Body of pancreas (tissue), 4 donors: ENCODE measurements around the gene NDUFA13. TPM values are rescaled to one million over a fixed set of nuclear protein-coding genes. Genes with fewer than 3 reads are reported as not detected.

Experiments
- ATAC-seq: fragments of 150-250 bp; one replicate; pipeline ENCODE4 v1.9.1; 2016
- DNase-seq, 4 donors: peaks; one replicate each; pipeline ENCODE4 v3.0.0-alpha.2; 2019
- H3K27ac ChIP-seq, 4 donors: fragments of 200-600 bp; sonication (generic); 1 replicate in 3 of 4; 2 replicates in 1 of 4; pipeline versions ENCODE4 v1.5.1 to v1.6.1; 2016 to 2019; ENCODE audit warnings: mild to moderate bottlenecking in 1 of 4, mixed read lengths in 1 of 4, moderate library complexity in 1 of 4
- H3K27me3 ChIP-seq, 2 donors: fragments of 200-600 bp; sonication (generic); one replicate each; pipeline ENCODE4 v1.6.0; 2016; ENCODE audit warnings: mild to moderate bottlenecking in 1 of 2
- H3K36me3 ChIP-seq, 2 donors: fragments of 200-600 bp; sonication (generic); replicated peaks in 1 of 2; 2 replicates each; pipeline ENCODE4 v1.5.1; 2016; ENCODE audit warnings: low read depth in 2 of 2; ENCODE audit not compliant: insufficient read depth in 1 of 2
- H3K4me1 ChIP-seq: fragments of 200-600 bp; sonication (generic); one replicate; pipeline ENCODE4 v1.6.0; 2016
- H3K4me3 ChIP-seq, 2 donors: fragments of 200-600 bp; sonication (generic); 1 replicate in 1 of 2; 2 replicates in 1 of 2; pipeline ENCODE4 v1.5.1; 2016 to 2019
- H3K9me3 ChIP-seq, 3 donors: fragments of 200-600 bp; sonication (generic); 1 replicate in 2 of 3; 2 replicates in 1 of 3; pipeline ENCODE4 v1.5.1; 2016
- POLR2A ChIP-seq, 3 donors: fragments of 450-650 bp; IDR thresholded peaks; one replicate each; pipeline ENCODE4 v1.6.1; 2016; ENCODE audit warnings: antibody characterized with exemption in 3 of 3, mild to moderate bottlenecking in 2 of 3
- WGBS, 2 donors: methylation state at CpG; one replicate each; pipeline ENCODE4 v1.1.5; 2017; 5-methylcytosine and 5-hydroxymethylcytosine counted together
- intact Hi-C: fragments of 100-400 bp; cut with DNase I; formaldehyde crosslinking; loops from one replicate; pipeline ENCODE4 v1.15.1; 2023
- total RNA-seq, 2 donors: library from RNA; depleted of rRNA; stranded (reverse); fragments of >200 nt; gene quantifications; one replicate each; pipeline ENCODE4 v1.1.0, GENCODE V29; 2016
- TF ChIP-seq, protein P1 (sequence below), 7 experiments: fragments of 450-650 bp in 4 of 7; fragments of 200-600 bp in 3 of 7; sonication (generic) in 3 of 7; IDR thresholded peaks; one replicate each; pipeline ENCODE4 v1.5.1; 2016 to 2019; ENCODE audit warnings: antibody characterized with exemption in 7 of 7

NDUFA13 gene
- total RNA-seq, 2 donors from 2014 or later, result 32.0 to 38.4 TPM

DNA sequence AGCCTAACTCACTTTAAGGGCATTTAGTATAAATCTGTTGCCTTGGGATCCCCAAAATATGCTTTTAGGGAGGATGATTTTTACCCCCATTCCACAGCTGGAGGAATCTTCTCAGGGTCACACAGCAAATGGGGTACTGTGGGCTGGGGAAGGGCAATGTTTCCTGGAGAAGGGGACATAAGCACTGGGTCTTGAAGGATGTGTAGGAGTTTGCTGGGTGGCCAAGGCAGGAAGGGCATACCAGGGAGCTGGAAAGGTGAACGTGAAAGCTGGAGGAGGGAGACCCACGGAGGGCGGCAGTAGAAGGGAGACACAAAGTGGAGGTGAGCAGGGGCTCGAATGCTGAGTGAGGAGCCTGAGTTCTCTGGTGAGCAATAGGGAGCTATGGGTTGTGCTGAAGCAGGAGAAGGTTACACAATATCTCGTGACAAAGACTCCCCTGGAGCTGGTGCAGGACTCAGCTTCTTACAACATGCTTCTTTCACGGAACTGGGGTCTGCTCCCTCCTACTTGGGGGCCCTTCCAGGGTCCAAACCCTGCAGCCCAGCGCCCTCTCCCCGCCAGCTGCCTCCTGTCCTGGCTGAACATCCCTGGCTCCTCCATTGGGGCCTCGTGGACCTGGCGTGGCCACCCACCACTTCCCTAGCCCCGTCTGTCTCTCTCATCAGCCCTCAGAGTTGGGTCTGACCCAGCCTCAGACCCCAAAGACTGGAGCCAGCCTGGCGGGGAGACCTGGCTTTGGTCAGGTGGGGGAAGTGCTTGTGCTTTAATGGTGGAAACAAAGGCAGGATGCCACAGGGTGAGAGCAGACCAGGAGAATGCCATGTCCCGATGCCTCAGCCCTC, 33.1 kb downstream of the NDUFA13 start:
- DNase-seq (no peak), ATAC-seq (no peak)
- Histone ChIP-seq H3K9me3 (no peaks in the 10 kb centered on the region), H3K4me3 (no peak overlapping the region), H3K36me3 (no peaks in the 10 kb centered on the region), H3K27ac (no peak overlapping the region), H3K27me3 (no peaks in the 10 kb centered on the region), H3K4me1 (no peaks in the 10 kb centered on the region)
- 45 to 51% methylated on average over 9 to 13 of the region's 13 CpGs for WGBS, 2 donors
- TF ChIP-seq, protein P1, sequence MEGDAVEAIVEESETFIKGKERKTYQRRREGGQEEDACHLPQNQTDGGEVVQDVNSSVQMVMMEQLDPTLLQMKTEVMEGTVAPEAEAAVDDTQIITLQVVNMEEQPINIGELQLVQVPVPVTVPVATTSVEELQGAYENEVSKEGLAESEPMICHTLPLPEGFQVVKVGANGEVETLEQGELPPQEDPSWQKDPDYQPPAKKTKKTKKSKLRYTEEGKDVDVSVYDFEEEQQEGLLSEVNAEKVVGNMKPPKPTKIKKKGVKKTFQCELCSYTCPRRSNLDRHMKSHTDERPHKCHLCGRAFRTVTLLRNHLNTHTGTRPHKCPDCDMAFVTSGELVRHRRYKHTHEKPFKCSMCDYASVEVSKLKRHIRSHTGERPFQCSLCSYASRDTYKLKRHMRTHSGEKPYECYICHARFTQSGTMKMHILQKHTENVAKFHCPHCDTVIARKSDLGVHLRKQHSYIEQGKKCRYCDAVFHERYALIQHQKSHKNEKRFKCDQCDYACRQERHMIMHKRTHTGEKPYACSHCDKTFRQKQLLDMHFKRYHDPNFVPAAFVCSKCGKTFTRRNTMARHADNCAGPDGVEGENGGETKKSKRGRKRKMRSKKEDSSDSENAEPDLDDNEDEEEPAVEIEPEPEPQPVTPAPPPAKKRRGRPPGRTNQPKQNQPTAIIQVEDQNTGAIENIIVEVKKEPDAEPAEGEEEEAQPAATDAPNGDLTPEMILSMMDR (IDR thresholded peaks at IDR 0.05), result no peak
- no peak for TF ChIP-seq POLR2A (IDR thresholded peaks at IDR 0.05)
- intact Hi-C loops, result no loop called here

DNA sequence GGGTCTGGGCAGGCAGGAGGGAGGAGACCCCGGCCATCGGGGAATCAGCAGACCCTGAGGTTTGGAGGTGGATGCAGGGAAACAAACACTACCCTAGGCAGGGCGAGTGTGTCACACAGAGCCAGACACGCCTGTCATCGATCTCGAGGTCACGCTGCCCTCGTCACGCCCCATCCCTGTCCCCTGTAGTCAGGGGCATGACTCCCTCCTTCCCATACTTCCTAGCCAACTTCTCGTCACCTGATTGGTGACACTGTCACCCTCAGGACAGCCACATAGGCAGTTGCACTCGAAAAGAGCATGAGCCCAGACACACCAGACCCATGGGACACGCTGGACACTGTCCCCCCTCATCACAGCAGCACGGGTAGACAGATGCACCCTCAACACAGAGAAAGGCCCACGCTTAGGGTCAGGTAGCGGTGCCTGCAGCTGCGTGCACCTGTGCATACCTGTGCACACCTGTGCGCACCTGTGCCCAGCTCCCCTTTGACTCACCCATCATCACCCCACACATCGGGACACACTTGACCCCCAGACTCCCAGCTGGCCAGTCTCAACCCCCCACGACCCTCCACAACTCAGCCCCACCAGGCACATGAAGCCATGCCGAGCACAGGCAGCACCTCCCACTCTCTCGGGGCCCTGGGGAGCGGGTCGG, 33.9 kb downstream of the NDUFA13 start:
- ATAC-seq (no peak), DNase-seq (no peak)
- no peak overlapping the region for H3K27ac ChIP-seq
- WGBS, 2 donors, result 47 to 48% methylated on average over 16 to 23 of the region's 23 CpGs
- TF ChIP-seq, protein P1 (IDR thresholded peaks at IDR 0.05), result no peak
- TF ChIP-seq POLR2A (IDR thresholded peaks at IDR 0.05), result no peak
- intact Hi-C loops, result no loop called here
- no peaks in the 10 kb centered on the region for H3K9me3 ChIP-seq
- H3K4me1 ChIP-seq, result no peaks in the 10 kb centered on the region
- no peaks in the 10 kb centered on the region for H3K36me3 ChIP-seq
- no peaks in the 10 kb centered on the region for H3K27me3 ChIP-seq
- no peak overlapping the region for H3K4me3 ChIP-seq

DNA sequence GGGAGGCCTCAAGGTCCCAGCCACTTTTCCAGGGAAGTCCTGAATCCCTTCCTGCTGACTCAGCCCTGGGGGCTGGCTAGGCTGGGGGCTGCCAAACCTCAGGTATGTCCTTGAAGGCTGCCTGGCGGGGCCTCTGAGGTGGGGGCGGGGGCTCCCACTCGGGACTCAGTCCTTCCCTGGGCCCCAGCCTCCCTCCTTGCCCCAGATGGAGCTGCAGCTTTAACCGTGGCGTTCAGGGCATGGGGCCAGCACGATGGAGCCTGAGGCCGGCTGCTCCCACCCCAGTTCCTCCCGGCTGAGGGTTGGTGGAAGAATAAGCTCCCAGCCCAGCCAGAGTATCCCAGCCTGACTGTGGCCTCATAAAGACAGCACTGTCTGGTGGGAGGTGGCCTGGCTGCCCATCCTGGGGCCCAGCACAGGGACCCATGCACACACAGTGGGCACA, 34.5 kb downstream of the NDUFA13 start:
- Histone ChIP-seq H3K9me3 (no peaks in the 10 kb centered on the region), H3K36me3 (no peaks in the 10 kb centered on the region), H3K4me1 (no peaks in the 10 kb centered on the region), H3K4me3 (no peak overlapping the region), H3K27ac (no peak overlapping the region), H3K27me3 (no peaks in the 10 kb centered on the region)
- no peak for TF ChIP-seq POLR2A (IDR thresholded peaks at IDR 0.05)
- TF ChIP-seq, protein P1 (IDR thresholded peaks at IDR 0.05), result no peak
- 35% methylated on average over 8 of the region's 8 CpGs; no CpG with 5 or more reads in 1 of the 2 donors for WGBS, 2 donors
- intact Hi-C loops, result no loop called here
- DNase-seq (no peak), ATAC-seq (no peak)

DNA sequence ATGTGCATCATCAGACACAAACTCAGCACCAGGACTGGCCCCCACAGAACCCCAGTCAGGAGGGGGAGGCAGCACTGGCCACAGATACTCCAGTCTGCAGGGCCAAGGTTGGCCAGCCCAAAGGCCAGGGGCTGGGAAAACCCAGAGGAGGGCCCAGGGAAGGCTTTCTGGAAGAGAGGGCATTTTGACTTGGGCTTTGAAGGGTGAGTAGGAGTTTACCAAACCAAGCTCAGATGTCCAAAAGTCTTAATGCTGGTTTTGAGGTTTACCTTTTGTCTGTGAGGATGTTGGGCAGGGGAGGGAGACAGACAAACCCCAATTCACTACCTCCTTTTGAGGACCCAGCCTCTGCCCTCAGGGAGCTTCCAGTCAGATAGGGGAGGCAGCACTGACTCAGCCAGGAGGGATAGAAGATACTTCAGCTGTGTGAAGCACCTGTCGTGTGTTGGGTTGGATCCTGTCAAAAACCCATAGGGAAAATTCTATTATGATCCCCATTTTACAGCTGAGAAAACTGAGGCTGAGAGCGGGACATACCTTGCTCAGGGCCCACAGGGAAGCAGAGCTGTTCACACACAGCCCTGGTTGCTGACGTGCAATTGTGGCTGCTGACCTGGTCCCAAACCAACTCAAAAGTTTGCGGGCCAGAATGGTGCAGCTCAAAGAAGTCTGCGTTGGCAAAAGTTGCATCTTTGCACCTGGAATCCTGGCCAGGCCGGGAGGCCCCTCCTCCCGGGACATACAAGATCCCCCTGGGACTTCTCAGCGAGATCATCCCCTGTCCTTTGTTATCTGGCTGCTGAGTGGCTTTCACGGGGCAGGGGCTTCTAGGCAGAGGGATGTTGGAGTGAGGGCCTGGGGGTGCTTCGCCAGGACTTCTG, 35.2 kb downstream of the NDUFA13 start:
- intact Hi-C loops, result no loop called here
- Histone ChIP-seq H3K9me3 (no peaks in the 10 kb centered on the region), H3K36me3 (no peaks in the 10 kb centered on the region), H3K4me3 (no peak overlapping the region), H3K27me3 (no peaks in the 10 kb centered on the region), H3K4me1 (no peaks in the 10 kb centered on the region), H3K27ac (no peak overlapping the region)
- TF ChIP-seq, protein P1 (IDR thresholded peaks at IDR 0.05), result no peak
- no peak for TF ChIP-seq POLR2A (IDR thresholded peaks at IDR 0.05)
- WGBS, 2 donors, result 77 to 85% methylated on average over 5 to 10 of the region's 10 CpGs
- DNase-seq, result no peak
- ATAC-seq, result no peak
